Endothelial cell of umbilical vein (primary cell): ENCODE measurements around the gene DENND1B.

Experiments used
- CTCF ChIP-seq, 2 donors: IDR thresholded peaks; 1 replicate in 1 of 2; 2 replicates in 1 of 2; pipeline ENCODE4 v1.5.1; 2011; ENCODE audit warnings: low read length in 2 of 2, mild to moderate bottlenecking in 2 of 2, moderate library complexity in 2 of 2, control low read depth in 1 of 2, inconsistent platforms in 1 of 2, low read depth in 1 of 2; ENCODE audit not compliant: insufficient read depth in 1 of 2; ENCODE audit errors: extremely low read depth in 1 of 2
- EZH2 ChIP-seq: IDR thresholded peaks from 2 replicates; pipeline ENCODE4 v1.6.1; 2012; ENCODE audit warnings: borderline replicate concordance, low read depth, mild to moderate bottlenecking, moderate library complexity, low read length, inconsistent platforms; ENCODE audit not compliant: severe bottlenecking
- JUN ChIP-seq: IDR thresholded peaks from 2 replicates; pipeline ENCODE4 v1.6.1; 2011; ENCODE audit warnings: borderline replicate concordance, low read depth; ENCODE audit not compliant: insufficient read length, insufficient read depth
- MAX ChIP-seq: IDR thresholded peaks from 2 replicates; pipeline ENCODE4 v1.6.1; 2011; ENCODE audit not compliant: insufficient read depth, insufficient read length
- POLR2A ChIP-seq: IDR thresholded peaks from 2 replicates; pipeline ENCODE4 v1.6.1; 2012; ENCODE audit warnings: low read depth, mild to moderate bottlenecking, control low read depth, low read length
- POLR2AphosphoS5 ChIP-seq: IDR thresholded peaks from 2 replicates; pipeline ENCODE4 v1.6.1; 2012; ENCODE audit warnings: low read depth, mild to moderate bottlenecking, control low read depth, low read length, moderate library complexity; ENCODE audit not compliant: insufficient read depth

GRCh38 chr1:197779921-197780320, 4.6 kb upstream of the DENND1B start:
- no peak for TF ChIP-seq CTCF (IDR thresholded peaks at IDR 0.05; ENCODE audit: extremely low read depth in 1 of 2, insufficient read depth in 1 of 2, low read depth in 1 of 2, low read length in 2 of 2)
- TF ChIP-seq MAX = no peak
- TF ChIP-seq POLR2A = no peak
- TF ChIP-seq JUN = no peak
- TF ChIP-seq POLR2AphosphoS5 = no peak
- no peak for TF ChIP-seq EZH2
